Amniotic stem cell (primary cell): ENCODE measurements around the gene SPACDR.
A peak's percentile ranks its signal among the peaks of the same experiment; 100 is the strongest.
"Not testable (repeated sequence)": the region's sequence is repeated elsewhere in the genome, so short reads cannot be mapped to it uniquely, and the experiment has no call there.

Source experiments
- DNase-seq: peaks from one replicate; lab custom pipeline; 2025; lab: John Stamatoyannopoulos, UW

SPACDR gene

GRCh38 chr7:100465702-100466311, 1.7 kb upstream of the SPACDR start:
- DNase-seq: peak; percentile 30

- DNase-seq: no peak
These were observed 1.2 kb upstream of the SPACDR start for GRCh38 chr7:100465299-100465698.

GRCh38 chr7:100464791-100465190, 731 bp upstream of the SPACDR start:
- DNase-seq: no peak

- DNase-seq: no peak
These were observed 7.0 kb downstream of the SPACDR start for GRCh38 chr7:100457033-100457432.

GRCh38 chr7:100456562-100456961, 7.5 kb downstream of the SPACDR start:
- no peak for DNase-seq

GRCh38 chr7:100455206-100455605, 8.9 kb downstream of the SPACDR start:
- no peak for DNase-seq

- not testable (repeated sequence) for DNase-seq
These were observed 10.2 kb downstream of the SPACDR start for GRCh38 chr7:100453854-100454253.

GRCh38 chr7:100452513-100452912, 11.5 kb downstream of the SPACDR start:
- DNase-seq: no peak

GRCh38 chr7:100449190-100449795, 14.8 kb downstream of the SPACDR start:
- DNase-seq: no peak

- DNase-seq: not testable (repeated sequence)
These were observed 16.7 kb downstream of the SPACDR start for GRCh38 chr7:100447363-100447762.

GRCh38 chr7:100446040-100446439, 18.0 kb downstream of the SPACDR start:
- DNase-seq: no peak

GRCh38 chr7:100444311-100445278, 19.5 kb downstream of the SPACDR start:
- DNase-seq: no peak

GRCh38 chr7:100443096-100443840, 20.8 kb downstream of the SPACDR start:
- no peak for DNase-seq

GRCh38 chr7:100441641-100442535, 22.2 kb downstream of the SPACDR start:
- DNase-seq: no peak

- DNase-seq: not testable (repeated sequence)
These were observed 24.8 kb downstream of the SPACDR start for GRCh38 chr7:100439244-100439643.

- not testable (repeated sequence) for DNase-seq
These were observed 25.3 kb downstream of the SPACDR start for GRCh38 chr7:100438731-100439130.

- DNase-seq: no peak
These were observed 25.9 kb downstream of the SPACDR start for GRCh38 chr7:100438172-100438571.

- DNase-seq: no peak
These were observed 26.6 kb downstream of the SPACDR start for GRCh38 chr7:100437150-100438100.

GRCh38 chr7:100435401-100436304, 28.4 kb downstream of the SPACDR start:
- DNase-seq: no peak
